SH-SY5Y (cell line): Measurements from ENCODE around the gene SLC23A1.

Source experiments
- GATA2 ChIP-seq: IDR thresholded peaks from 2 replicates; pipeline ENCODE4 v1.6.1; 2011; ENCODE audit warnings: mild to moderate bottlenecking, low read depth, low read length
- GATA3 ChIP-seq: IDR thresholded peaks from 2 replicates; pipeline ENCODE4 v1.6.1; 2011; ENCODE audit warnings: low read depth, mild to moderate bottlenecking, low read length, moderate library complexity

DNA sequence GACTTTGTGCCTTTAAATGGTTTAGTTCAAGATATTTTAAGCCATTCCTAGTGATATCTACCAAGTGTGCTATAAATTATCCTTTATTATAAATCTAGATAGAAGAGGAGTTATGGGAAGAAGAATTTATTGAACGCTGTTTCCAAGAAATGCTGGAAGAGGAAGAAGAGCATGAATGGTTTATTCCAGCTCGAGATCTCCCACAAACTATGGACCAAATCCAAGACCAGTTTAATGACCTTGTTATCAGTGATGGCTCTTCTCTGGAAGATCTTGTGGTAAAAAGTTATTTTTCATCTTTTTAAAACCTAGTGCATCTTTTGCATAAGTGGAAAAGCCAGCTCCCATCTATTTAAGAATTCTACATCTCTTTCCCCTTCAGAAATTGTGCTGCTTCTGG lies 18.6 kb downstream of the SLC23A1 start:
- TF ChIP-seq GATA3: no peak
- no peak for TF ChIP-seq GATA2
